ENCODE measurements around the gene SPATA25. TPM values are rescaled to one million over a fixed set of nuclear protein-coding genes. Genes with fewer than 3 reads are reported as not detected.
"Not testable (repeated sequence)": the region's sequence is repeated elsewhere in the genome, so short reads cannot be mapped to it uniquely, and the experiment has no call there.

Gene SPATA25
- total and polyA plus RNA-seq, 2 experiments from 2014 or later: 7.4 to 42.8 TPM

DNA sequence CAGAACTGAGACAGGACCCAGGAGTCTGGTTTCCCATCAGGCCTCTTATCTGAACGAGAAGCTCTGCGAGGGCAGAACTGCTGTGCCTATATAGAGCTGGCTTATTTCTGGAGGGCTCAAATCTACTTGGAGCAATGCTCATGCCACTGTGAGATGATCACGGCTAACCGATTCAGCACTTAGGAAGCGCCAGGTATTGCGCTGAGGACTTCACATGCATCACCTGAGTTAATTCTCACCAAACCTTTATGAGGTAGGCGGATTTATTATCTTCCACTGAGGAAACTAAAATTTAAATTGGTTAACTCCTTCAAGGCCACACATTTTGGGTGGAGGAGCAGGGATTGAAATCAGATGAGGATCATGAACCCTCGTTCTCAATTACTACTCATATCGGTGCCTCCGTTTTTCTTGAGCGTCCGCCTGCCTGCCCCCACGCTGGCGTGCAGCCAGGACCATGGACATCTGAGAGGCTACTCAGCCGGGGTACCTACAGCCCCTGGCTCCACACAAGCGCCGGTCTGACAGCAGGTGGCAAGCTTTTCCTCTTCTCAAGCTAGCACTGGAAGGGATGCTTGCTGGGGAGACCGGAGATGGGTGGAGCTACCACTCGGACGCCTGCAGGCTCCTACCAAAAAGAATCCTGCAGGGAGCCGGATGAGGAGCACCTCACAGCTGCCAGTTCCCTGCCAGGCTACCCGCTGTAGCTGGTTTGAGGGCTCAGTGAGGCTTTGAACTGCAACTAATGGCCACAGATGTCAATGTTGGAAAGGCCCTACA is 46.0 kb upstream of the SPATA25 start:
- peak overlapping the region; percentile 68 for H3K4me3 ChIP-seq
- TF ChIP-seq CTCF (IDR thresholded peaks at IDR 0.05; ENCODE audit: low read depth, low read length): peak; percentile 25
- peaks cover 5% of the 10 kb centered on the region for H3K36me3 ChIP-seq
- peaks cover 4% of the 10 kb centered on the region for H3K4me1 ChIP-seq (ENCODE audit: low read depth)
- no peaks in the 10 kb centered on the region for H3K9me3 ChIP-seq (ENCODE audit: low read depth)
- H3K27ac ChIP-seq: peak overlapping the region; percentile 99
- H3K27me3 ChIP-seq: no peaks in the 10 kb centered on the region
- DNase-seq (ENCODE audit: low read depth in 1 of 2, low spot score in 1 of 2): peak; percentile 79 to 80

GRCh38 chr20:45931680-45932079 is 44.3 kb upstream of the SPATA25 start:
- not testable (repeated sequence) for DNase-seq (ENCODE audit: low read depth in 1 of 2, low spot score in 1 of 2); H3K4me3 ChIP-seq; H3K27ac ChIP-seq; H3K36me3 ChIP-seq; H3K4me1 ChIP-seq (ENCODE audit: low read depth); H3K9me3 ChIP-seq (ENCODE audit: low read depth); H3K27me3 ChIP-seq

- Histone ChIP-seq H3K27me3 (no peaks in the 10 kb centered on the region), H3K4me1 (ENCODE audit: low read depth) (peaks cover 5% of the 10 kb centered on the region), H3K36me3 (no peaks in the 10 kb centered on the region), H3K4me3 (no peak overlapping the region), H3K27ac (no peak overlapping the region), H3K9me3 (ENCODE audit: low read depth) (no peaks in the 10 kb centered on the region)
- no peak for TF ChIP-seq CTCF (IDR thresholded peaks at IDR 0.05; ENCODE audit: low read depth, low read length)
- no peak for DNase-seq (ENCODE audit: low read depth in 1 of 2, low spot score in 1 of 2)
Measured at GRCh38 chr20:45927071-45927878, 39.9 kb upstream of the SPATA25 start.

DNA sequence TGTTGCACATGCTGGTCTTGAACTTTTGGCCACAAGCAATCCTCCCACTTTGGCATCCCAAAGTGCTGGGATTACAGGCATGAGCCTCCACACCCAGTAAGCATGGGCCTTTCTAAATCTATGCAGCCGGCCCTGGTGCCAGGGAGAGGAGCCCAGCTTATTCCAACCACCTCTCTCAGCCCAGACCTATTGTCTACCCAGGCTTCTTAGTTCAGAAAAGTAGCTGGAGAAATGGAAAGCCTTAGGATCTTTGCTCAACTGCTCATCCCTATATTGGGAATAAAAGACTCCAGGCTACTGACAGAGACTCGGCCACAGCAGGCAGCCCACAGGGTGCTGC is 39.3 kb upstream of the SPATA25 start:
- Histone ChIP-seq H3K4me3 (no peak overlapping the region), H3K9me3 (ENCODE audit: low read depth) (no peaks in the 10 kb centered on the region), H3K27ac (no peak overlapping the region), H3K4me1 (ENCODE audit: low read depth) (peaks cover 8% of the 10 kb centered on the region), H3K27me3 (no peaks in the 10 kb centered on the region), H3K36me3 (no peaks in the 10 kb centered on the region)
- no peak for TF ChIP-seq CTCF (IDR thresholded peaks at IDR 0.05; ENCODE audit: low read depth, low read length)
- DNase-seq (ENCODE audit: low read depth in 1 of 2, low spot score in 1 of 2): no peak

- H3K4me1 ChIP-seq (ENCODE audit: low read depth): peaks cover 8% of the 10 kb centered on the region
- H3K36me3 ChIP-seq: no peaks in the 10 kb centered on the region
- H3K4me3 ChIP-seq: no peak overlapping the region
- H3K27me3 ChIP-seq: no peaks in the 10 kb centered on the region
- no peak for DNase-seq (ENCODE audit: low read depth in 1 of 2, low spot score in 1 of 2)
- no peak overlapping the region for H3K27ac ChIP-seq
- TF ChIP-seq CTCF (IDR thresholded peaks at IDR 0.05; ENCODE audit: low read depth, low read length): no peak
- H3K9me3 ChIP-seq (ENCODE audit: low read depth): no peaks in the 10 kb centered on the region
Measured at GRCh38 chr20:45925821-45926506, 38.5 kb upstream of the SPATA25 start.
